GM04504 (cell line): ENCODE data around the gene MECP2.
A peak's percentile ranks its signal among the peaks of the same experiment; 100 is the strongest.

Experiments
- DNase-seq: peaks from one replicate; pipeline ENCODE4 v3.0.0-alpha.2; 2012; ENCODE audit warnings: low read depth

The MECP2 gene

GRCh38 chrX:154115750-154116149, 18.2 kb upstream of the MECP2 start:
- DNase-seq = no peak

- DNase-seq = no peak
Measured at GRCh38 chrX:154115071-154115470, 17.6 kb upstream of the MECP2 start.

DNA sequence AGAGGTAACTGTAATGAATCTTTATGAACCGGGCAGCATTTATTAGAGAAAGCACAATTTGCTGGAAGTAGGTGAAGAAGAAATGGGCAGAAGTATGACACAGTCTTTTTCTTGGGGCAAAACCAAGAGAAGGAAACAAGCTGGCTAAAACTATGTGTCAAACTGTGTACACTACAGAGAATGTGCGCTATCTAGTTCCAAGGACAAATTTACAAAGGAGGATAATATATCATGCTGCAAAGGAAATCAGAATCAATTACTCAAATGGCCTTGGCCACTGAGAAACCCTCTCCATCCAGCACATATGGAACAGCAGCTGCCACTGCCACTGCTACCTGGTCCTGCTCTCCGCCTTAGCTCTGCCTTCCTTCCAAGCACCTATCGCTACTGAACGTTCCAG, 17.1 kb upstream of the MECP2 start:
- no peak for DNase-seq

GRCh38 chrX:154113729-154114128, 16.2 kb upstream of the MECP2 start:
- no peak for DNase-seq

GRCh38 chrX:154098551-154098950, 1.0 kb upstream of the MECP2 start:
- DNase-seq = no peak

GRCh38 chrX:154097003-154097588, 421 bp downstream of the MECP2 start:
- DNase-seq = peak; percentile 28

DNA sequence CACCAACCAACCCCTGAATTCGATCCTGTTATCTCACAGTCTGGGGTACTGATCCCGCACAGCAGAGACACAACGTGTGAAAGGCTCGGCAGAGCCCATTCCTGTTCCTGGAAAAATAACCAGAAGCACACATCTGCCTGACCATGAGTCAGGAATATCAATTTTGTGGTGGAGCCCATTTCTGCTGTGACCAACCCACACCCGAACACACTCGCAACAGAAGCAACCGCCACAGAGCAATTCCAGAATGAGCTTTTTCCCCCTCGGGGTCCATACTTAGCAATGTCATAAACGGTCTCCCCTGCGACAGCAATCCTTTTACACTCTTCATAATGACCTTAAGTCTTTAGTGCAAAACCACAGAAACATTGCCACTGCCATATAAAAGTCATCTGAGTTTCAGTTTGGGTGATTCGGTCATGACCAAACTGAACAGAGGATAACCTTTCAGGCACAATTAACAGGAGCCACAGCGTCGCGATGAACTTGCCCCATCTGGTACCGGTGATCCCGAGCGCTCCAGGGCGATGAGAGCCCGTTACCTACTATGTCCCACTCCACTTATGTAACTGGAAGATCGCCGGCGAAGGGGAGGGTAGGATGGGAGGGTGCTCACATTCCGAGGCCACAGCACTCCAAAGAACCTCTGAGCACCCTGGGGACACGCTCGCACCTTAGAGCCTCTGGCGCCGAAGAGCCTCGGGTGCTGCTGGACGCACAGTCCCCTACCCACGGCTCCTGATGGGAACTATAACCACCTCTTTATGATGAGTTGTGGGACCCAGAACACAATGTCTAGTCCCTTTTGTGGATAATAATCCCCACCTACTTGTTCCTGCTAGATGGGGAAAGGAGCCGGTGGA, 1.1 kb downstream of the MECP2 start:
- no peak for DNase-seq

GRCh38 chrX:154094833-154095232, 2.7 kb downstream of the MECP2 start:
- DNase-seq = no peak

DNA sequence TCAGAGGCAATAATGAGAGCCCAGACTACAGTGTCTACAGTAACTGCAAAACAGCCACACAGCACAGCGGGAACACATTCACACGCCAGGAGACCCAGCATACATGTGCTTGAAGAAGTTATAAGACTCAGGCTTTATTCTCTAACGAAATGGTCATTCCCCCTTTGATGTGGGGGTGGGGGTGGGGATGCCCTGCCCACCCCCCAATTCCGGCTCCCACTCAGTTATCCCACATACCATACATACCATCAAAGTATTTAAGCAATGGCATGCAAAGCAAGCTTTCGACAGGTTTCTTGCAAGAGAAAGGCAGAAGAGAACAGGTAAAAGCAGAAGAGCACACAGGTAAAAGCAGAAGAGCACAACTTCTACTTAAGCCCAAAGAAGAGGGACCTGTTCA, 3.6 kb downstream of the MECP2 start:
- no peak for DNase-seq

GRCh38 chrX:154092371-154092770, 5.1 kb downstream of the MECP2 start:
- no peak for DNase-seq

DNA sequence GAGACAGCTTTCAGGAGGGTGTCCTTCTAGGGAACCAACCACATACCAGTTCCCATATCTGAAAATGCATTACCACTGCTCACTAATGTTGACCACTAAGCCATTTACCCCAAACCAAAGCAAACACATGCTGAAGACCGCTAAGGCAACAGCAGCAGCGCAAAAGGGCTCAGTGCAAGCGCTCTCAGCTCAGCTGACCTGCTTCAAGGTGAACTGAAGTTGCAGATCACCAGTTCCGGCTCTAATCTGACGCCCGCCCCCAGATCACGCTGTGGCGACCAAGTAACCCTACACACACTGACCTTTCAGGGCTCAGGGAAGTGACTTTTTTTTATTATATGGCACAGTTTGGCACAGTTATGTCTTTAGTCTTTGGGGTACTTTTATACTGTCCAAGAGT, 5.8 kb downstream of the MECP2 start:
- no peak for DNase-seq

DNA sequence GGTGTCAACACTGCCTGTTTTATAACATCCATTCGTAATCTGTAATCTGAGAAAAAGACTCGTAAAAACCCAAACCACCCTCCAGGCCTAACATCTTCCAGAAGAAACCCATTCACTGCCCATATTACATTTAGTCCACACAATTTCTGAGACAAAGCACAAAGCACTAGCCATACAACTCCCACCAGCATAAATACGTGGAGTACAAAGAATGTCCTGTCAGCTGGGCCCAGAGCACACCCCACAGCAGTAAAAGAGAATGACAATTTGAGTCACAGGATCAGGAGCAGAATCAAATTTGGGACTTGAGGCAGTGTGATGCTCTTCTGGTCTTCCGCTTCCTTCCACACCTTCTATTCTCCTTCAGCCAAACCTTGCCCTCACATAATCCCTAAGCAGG, 6.8 kb downstream of the MECP2 start:
- no peak for DNase-seq

DNA sequence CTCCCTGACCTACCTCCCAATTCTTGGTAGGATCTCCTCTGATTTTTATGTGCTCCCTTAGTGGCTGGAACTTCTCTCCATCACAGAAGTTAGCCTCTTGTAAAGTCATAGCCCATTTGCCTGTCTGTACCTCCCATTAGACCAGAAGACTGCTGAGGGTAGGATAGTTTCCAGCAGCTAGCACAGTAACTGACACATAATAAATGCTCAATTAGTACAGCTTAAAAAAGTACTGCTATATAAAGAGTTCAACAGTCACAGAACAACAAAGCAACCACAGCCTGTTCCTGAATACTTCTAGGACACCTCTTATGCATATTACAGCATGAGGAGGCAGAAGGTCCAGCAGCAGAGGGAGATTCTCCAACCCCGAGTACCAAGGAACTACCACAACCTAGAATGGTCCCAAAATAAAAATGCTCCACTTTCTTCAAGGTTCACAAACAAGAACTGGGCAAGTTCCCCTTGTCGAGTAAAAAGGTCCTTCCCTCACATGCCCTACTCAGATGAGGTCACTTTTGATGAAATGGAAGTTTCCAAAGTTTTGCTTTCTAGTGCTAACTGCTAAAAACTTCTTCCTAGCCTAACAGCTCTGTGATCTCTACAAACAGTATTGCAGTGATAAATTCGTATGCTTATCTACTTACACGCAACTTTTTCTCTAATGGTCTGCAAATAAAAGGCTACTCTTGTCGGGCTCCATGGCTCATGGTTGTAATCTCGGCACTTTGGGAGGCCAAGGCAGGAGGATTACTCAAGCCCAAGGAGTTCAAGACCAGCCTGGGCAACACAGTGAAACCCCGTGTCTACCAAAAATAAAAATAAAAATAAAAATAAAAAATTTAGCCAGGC, 12.8 kb downstream of the MECP2 start:
- DNase-seq = no peak

- DNase-seq = no peak
Measured at GRCh38 chrX:154083126-154083517, 14.4 kb downstream of the MECP2 start.

DNA sequence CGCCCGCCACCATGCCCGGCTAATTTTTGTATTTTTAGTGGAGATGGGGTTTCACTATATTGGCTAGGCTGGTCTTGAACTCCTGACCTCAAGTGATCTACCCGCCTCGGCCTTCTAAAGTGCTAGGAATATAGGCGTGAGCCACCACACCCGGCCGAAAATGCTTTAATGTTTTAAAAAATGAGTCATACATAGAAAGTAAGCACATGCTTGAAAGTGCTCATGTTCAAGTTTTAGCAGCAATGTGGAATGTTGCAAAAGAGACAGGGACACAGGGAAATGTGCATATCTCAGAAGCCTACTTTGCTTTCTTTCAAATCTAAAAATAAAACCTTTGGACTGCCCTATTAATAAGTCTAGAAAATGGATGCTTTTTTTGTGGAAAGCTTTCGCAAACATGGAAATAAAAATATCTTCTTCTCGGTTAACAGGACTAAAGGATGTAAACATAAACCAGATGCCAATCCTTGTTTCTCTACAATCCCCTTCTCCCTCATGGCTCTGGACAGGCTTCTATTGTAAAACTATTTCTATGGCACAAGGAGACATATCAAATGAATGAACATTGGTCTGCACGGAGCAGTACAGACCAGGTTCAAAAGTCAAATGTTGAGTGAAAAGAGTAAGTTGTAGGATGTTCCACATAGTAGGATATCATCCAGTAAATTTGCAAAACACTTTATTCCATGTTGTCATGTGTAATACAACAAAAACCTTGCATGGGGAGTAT, 15.0 kb downstream of the MECP2 start:
- DNase-seq = peak; percentile 37

GRCh38 chrX:154077101-154077500, 20.4 kb downstream of the MECP2 start:
- no peak for DNase-seq

GRCh38 chrX:154074199-154074598, 23.3 kb downstream of the MECP2 start:
- no peak for DNase-seq

GRCh38 chrX:154072192-154072591, 25.3 kb downstream of the MECP2 start:
- DNase-seq = no peak

DNA sequence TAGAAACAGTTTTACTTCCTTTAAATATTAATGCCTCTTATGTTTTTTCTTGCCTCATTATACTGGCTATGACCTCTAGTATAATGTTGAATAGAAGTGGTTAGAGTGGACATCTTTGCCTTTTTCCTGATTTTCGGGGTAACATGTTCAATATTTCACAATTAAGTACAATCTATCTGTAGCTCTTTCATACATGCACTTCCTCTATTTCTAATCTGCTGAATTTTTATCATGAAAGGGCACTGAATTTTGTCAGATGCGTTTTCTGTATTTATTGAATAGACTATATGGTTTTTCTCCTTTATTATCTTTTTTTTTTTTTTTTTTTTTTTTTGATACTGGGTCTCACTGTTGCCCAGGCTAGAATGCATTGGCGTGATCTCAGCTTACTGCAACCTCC, 29.0 kb downstream of the MECP2 start:
- no peak for DNase-seq

DNA sequence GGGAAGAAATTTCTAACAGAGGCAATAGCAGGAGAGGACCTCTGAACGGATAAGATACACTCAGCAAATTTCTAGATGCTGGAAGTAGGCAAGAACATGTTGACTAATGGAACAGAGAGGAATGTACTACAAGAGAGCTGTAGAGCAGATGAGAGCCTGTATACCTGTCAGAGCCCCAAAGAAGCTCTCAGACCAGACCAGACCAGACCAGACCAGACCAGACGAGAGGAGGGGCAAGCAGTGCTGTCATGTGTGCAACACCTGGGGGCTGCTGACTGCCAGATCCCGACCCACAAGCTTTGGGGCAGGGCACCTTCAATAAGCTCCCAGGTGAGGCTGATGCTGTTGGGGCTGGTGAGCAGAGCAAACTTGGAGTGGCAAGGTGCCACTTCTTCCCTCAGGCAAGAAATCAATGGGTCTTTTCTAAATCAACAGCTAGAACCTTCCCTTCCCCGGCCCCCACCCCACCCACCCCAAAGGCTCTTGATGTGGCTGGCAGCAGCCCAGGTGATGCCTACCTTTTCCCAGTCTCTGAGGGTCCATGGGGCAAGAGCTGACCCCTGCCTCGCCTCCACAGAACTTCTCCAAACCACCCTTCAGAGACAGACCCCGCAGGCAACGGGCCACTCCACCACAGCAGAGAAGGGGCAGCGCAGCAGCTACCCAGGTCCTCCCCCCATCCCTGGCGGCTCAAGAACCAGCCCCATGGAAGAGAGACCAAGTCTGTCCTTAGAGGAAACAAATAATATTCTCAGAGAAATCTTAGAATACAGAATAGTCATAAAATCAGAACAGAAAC, 32.7 kb downstream of the MECP2 start:
- DNase-seq = no peak

DNA sequence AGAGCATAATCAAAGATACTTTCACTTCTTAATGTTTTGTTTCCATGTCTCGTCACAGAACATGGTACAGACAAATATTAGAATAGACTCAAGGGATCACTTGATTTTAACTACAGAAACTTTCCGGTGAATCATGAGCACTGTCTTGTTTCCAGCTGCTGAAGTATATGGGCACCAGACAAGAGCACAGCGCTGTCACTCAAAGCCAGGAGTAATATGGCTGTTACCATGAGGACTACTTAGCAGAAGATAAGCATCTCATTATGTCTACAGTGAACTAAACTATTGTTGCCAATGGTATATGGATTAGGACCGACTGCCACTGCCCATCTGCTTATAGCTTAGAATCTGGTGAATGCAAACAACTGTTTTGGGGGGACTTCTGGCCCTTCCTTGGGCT, 34.3 kb downstream of the MECP2 start:
- DNase-seq = no peak
